Upper lobe of left lung (tissue), 6 donors: Measurements from ENCODE around the gene BRD7. TPM values are rescaled to one million over a fixed set of nuclear protein-coding genes. Genes with fewer than 3 reads are reported as not detected.

Experiments used
- ATAC-seq, 2 donors: fragments of 200-7000 bp; cut with Tn5 transposase; one replicate each; pipeline ENCODE4 v1.9.1; 2022; ENCODE audit warnings: mild to moderate bottlenecking in 2 of 2, moderate library complexity in 2 of 2; ENCODE audit not compliant: low FRiP score in 2 of 2
- DNase-seq, 2 donors: peaks; one replicate each; pipeline ENCODE4 v3.0.0-alpha.2; 2019 to 2020
- H3K27ac ChIP-seq, 4 donors: fragments of 200-600 bp; sonication (generic); one replicate each; pipeline ENCODE4 v1.5.1; 2016 to 2019
- H3K27me3 ChIP-seq, 4 donors: fragments of 200-600 bp; sonication (generic); one replicate each; pipeline ENCODE4 v1.5.1; 2017 to 2019
- H3K36me3 ChIP-seq, 4 donors: fragments of 200-600 bp; sonication (generic); one replicate each; pipeline ENCODE4 v1.5.1; 2016 to 2019
- H3K4me1 ChIP-seq, 4 donors: fragments of 200-600 bp; sonication (generic); one replicate each; pipeline ENCODE4 v1.5.1; 2018 to 2019
- H3K4me3 ChIP-seq, 4 donors: fragments of 200-600 bp; sonication (generic); one replicate each; pipeline ENCODE4 v1.5.1; 2017 to 2019; ENCODE audit warnings: mild to moderate bottlenecking in 2 of 4, moderate library complexity in 1 of 4
- H3K9me3 ChIP-seq, 4 donors: fragments of 200-600 bp; sonication (generic); one replicate each; pipeline ENCODE4 v1.5.1; 2018 to 2019
- EP300 ChIP-seq, 4 donors: sonication (generic); formaldehyde crosslinking; IDR thresholded peaks; one replicate each; pipeline ENCODE4 v1.5.1; 2017; ENCODE audit warnings: antibody characterized with exemption in 4 of 4, control low read depth in 2 of 4
- POLR2A ChIP-seq, 4 donors: fragments of 450-650 bp; IDR thresholded peaks; one replicate each; pipeline ENCODE4 v1.5.1; 2016 to 2017; ENCODE audit warnings: antibody characterized with exemption in 4 of 4, mild to moderate bottlenecking in 2 of 4
- POLR2AphosphoS5 ChIP-seq, 2 donors: sonication (generic); formaldehyde crosslinking; IDR thresholded peaks; one replicate each; pipeline ENCODE4 v1.5.1; 2017; ENCODE audit warnings: antibody characterized with exemption in 2 of 2
- WGBS, 2 donors: methylation state at CpG; one replicate each; pipeline ENCODE4 v1.1.5; 2017 to 2018; 5-methylcytosine and 5-hydroxymethylcytosine counted together
- total RNA-seq, 6 donors: library from RNA; depleted of rRNA in 4 of 6; stranded (reverse); fragments of >200 nt in 4 of 6; gene quantifications; one replicate each; pipeline versions ENCODE4 v1.1.0 to v1.2.1, GENCODE V29; 2016 to 2021
- TF ChIP-seq, protein P1 (sequence below), 6 experiments: fragments of 450-650 bp in 4 of 6; fragments of 200-600 bp in 2 of 6; sonication (generic) in 2 of 6; IDR thresholded peaks; one replicate each; pipeline ENCODE4 v1.5.1; 2016 to 2019; ENCODE audit warnings: antibody characterized with exemption in 6 of 6
- donor health status: DM: no; HTN: no; CAD: no; lungs with moderate emphysema.
- donor health status: DM: no; HTN: yes; CAD: no; lungs with severe emphysema.

The BRD7 gene
- total RNA-seq, 6 donors from 2014 or later: 41.5 to 68.2 (median 53.4) TPM

DNA sequence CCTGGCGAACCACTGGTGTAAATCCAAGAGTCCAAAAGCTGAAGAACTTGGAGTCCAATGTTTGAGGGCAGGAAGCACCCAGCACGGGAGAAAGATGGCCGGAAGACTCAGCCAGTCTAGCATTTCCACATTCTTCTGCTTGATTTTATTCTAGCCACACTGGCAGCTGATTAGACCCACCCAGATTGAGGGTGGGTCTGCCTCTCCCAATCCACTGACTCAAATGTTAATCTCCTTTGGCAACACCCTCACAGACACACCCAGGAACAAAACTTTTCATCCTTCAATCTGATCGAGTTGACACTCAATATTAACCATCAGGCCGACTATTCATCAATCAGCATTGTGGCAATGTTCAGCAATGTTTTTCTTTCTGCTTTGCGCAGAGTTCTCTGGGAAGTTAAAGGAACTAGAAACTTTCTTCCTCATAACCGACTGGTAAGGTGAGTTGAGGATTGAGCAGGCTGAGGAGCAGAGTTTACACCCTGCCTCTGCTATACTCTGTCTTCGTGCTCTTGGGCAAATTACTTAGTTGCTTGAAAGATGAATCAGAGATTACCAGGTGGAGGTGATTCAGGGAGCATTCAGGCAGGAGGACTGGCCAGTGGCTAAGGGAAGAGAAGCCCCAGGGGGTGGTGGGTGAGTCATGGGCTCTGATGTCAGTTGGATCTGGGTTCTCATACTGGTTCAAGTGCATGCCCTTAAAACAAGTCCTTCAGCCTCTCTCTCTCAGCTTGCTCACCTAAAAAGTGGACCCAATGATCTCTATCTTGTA is 28.2 kb upstream of the BRD7 start:
- no peak overlapping the region for H3K27ac ChIP-seq
- TF ChIP-seq, protein P1, sequence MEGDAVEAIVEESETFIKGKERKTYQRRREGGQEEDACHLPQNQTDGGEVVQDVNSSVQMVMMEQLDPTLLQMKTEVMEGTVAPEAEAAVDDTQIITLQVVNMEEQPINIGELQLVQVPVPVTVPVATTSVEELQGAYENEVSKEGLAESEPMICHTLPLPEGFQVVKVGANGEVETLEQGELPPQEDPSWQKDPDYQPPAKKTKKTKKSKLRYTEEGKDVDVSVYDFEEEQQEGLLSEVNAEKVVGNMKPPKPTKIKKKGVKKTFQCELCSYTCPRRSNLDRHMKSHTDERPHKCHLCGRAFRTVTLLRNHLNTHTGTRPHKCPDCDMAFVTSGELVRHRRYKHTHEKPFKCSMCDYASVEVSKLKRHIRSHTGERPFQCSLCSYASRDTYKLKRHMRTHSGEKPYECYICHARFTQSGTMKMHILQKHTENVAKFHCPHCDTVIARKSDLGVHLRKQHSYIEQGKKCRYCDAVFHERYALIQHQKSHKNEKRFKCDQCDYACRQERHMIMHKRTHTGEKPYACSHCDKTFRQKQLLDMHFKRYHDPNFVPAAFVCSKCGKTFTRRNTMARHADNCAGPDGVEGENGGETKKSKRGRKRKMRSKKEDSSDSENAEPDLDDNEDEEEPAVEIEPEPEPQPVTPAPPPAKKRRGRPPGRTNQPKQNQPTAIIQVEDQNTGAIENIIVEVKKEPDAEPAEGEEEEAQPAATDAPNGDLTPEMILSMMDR (IDR thresholded peaks at IDR 0.05): no peak
- TF ChIP-seq POLR2A (IDR thresholded peaks at IDR 0.05): no peak
- TF ChIP-seq POLR2AphosphoS5 (IDR thresholded peaks at IDR 0.05): no peak
- TF ChIP-seq EP300 (IDR thresholded peaks at IDR 0.05): no peak
- H3K27me3 ChIP-seq: no peaks in the 10 kb centered on the region
- DNase-seq (no peak), ATAC-seq (no peak)
- H3K9me3 ChIP-seq: no peaks in the 10 kb centered on the region
- 78 to 82% methylated on average over 8 of the region's 8 CpGs for WGBS, 2 donors
- H3K4me1 ChIP-seq: no peaks in the 10 kb centered on the region
- no peaks in the 10 kb centered on the region for H3K36me3 ChIP-seq
- no peak overlapping the region for H3K4me3 ChIP-seq

DNA sequence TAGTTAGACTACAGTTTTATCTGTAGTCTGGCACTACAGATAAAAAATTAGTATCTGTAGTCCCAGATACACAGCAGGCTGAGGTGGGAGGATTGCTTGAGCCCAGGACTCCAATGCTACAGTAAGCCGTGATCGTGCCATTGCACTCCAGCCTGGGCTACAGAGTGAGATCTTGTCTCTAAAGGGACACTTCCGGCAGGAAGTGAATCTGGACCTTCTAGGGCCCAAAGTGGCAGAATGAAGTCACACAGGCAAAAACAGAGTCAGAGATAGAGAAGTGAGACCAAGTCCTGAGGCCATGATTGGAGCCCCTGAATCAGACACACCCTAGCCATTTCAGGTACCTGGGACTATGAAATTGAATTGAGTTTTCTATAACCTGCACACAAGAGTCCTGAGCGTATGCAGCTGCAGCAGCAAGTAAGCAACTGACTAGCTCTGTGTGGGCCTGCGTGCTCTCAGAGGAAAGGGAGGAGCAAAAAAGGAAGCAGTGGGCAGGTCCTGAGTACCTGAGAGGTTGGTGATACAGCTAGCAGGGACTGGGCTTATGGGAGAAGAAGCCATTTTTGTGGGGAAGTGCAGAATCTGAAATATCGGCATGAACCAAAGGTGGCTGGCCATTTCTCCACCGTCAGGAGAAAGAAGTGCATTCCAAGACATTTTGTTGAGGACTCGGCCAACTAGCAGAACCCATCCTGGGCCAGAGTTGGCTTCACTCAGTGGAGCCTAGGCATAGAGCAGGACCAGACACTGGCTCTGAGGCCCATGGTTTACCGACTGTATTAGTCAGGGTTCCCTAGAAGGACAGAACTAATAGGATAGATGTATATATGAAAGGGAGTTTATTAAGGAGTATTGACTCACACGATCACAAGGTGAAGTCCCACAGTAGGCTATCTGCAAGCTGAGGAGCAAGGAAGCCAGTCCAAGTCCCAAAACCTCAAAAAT is 27.2 kb upstream of the BRD7 start:
- Histone ChIP-seq H3K27me3 (no peaks in the 10 kb centered on the region), H3K36me3 (no peaks in the 10 kb centered on the region), H3K9me3 (no peaks in the 10 kb centered on the region), H3K4me3 (no peak overlapping the region), H3K4me1 (no peaks in the 10 kb centered on the region), H3K27ac (no peak overlapping the region)
- no peak for TF ChIP-seq POLR2AphosphoS5 (IDR thresholded peaks at IDR 0.05)
- TF ChIP-seq, protein P1 (IDR thresholded peaks at IDR 0.05): no peak
- 85 to 89% methylated on average over 10 of the region's 10 CpGs for whole genome bisulfite sequencing, 2 donors
- ATAC-seq (no peak), DNase-seq (no peak)

DNA sequence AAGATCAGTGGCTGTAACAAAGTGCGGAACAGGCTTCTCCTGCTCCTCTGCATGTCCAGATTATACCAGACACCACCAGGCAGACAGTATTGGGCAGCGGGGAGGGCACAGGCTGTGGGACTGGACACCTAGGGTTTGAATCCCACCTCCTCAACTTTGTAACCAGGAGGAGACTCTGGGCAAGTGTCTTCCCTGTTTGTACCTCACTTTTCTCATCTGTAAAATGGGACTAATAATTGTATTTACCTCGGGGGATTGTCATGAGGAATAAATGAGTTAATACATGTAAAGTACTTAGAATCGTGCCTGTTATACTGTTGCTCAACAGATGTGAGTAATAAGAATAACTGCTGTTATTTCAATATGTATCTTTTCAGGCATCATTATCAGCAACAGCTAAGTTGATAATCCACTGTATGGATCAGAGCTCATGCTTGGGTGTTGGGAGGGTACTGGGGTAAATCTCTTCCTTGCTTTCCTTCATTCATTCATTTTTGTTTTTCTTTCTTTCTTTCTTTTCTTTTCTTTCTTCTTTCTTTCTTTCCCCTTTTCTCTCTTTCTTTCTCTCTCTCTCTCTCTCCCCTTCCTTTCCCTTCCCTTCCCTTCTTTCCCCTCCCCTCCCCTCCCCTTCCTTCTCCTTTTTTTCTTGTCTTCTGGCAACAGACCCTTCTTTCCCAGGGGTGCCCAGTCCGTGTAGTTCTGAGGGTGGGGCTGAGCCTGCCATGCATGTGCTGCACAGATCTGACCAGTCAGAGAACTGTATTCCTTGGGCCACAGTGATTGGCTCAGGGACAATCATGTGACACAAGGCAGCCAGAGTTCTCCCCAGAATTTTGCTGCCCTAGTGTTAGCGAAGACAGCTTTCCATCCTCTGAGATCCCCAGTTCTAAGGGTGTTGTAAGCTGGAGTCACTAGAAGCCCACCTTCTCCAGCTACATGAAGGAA is 25.3 kb upstream of the BRD7 start:
- 77% methylated on average over 6 of the region's 6 CpGs for WGBS, 2 donors
- H3K27me3 ChIP-seq: no peaks in the 10 kb centered on the region

DNA sequence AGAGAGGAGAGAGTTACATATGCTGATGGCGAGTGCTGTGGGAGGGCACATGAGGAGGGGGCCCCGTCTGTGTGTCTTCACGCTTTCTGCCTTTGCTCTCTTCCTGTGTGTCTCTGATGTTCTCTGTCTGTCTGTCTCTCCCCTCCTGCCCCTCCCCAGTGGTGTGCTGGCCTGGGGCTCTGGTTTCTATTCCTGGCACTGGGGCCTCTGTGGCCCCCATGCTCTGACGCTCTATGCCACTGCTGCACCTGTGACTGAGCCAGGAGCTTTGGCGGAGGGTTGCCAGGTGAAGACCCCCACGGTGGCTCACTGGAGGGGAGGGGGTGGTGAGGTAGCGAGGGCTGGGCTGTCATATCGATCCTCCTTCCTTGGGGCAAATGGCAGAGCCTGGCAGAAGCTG is 24.6 kb upstream of the BRD7 start:
- no peaks in the 10 kb centered on the region for H3K27me3 ChIP-seq
- no peak overlapping the region for H3K4me3 ChIP-seq
- no peaks in the 10 kb centered on the region for H3K4me1 ChIP-seq
- no peak for DNase-seq
- 54 to 65% methylated on average over 7 of the region's 8 CpGs for WGBS, 2 donors
- TF ChIP-seq, protein P1 (IDR thresholded peaks at IDR 0.05): no peak
- TF ChIP-seq EP300 (IDR thresholded peaks at IDR 0.05): no peak
- TF ChIP-seq POLR2AphosphoS5 (IDR thresholded peaks at IDR 0.05): no peak
- TF ChIP-seq POLR2A (IDR thresholded peaks at IDR 0.05): no peak
- no peaks in the 10 kb centered on the region for H3K36me3 ChIP-seq
- ATAC-seq: no peak
- no peaks in the 10 kb centered on the region for H3K9me3 ChIP-seq
- no peak overlapping the region for H3K27ac ChIP-seq

More for the DNA sequence above, 25.3 kb upstream of the BRD7 start:
- H3K4me3 ChIP-seq: no peak overlapping the region
- TF ChIP-seq, protein P1 (IDR thresholded peaks at IDR 0.05): no peak
- TF ChIP-seq EP300 (IDR thresholded peaks at IDR 0.05) (no peak), POLR2AphosphoS5 (IDR thresholded peaks at IDR 0.05) (no peak), POLR2A (IDR thresholded peaks at IDR 0.05) (no peak)
- DNase-seq (no peak), ATAC-seq (no peak)
- no peak overlapping the region for H3K27ac ChIP-seq
- no peaks in the 10 kb centered on the region for H3K9me3 ChIP-seq
- H3K4me1 ChIP-seq: no peaks in the 10 kb centered on the region
- no peaks in the 10 kb centered on the region for H3K36me3 ChIP-seq
